ENCODE measurements around the gene RNU1-2.
"Not testable (repeated sequence)": the region's sequence is repeated elsewhere in the genome, so short reads cannot be mapped to it uniquely, and the experiment has no call there.

Gene RNU1-2

GRCh38 chr1:16911851-16912721, 16.3 kb downstream of the RNU1-2 start:
- DNase-seq (ENCODE audit: low read depth), result not testable (repeated sequence)

GRCh38 chr1:16912742-16913141, 17.0 kb downstream of the RNU1-2 start:
- DNase-seq (ENCODE audit: low read depth), result not testable (repeated sequence)

GRCh38 chr1:16913181-16913832, 17.5 kb downstream of the RNU1-2 start:
- DNase-seq (ENCODE audit: low read depth), result no peak

- peak; percentile 44 for DNase-seq (ENCODE audit: low read depth)
Observed at GRCh38 chr1:16913833-16914662, 18.3 kb downstream of the RNU1-2 start.

GRCh38 chr1:16914928-16915626, 19.3 kb downstream of the RNU1-2 start:
- DNase-seq (ENCODE audit: low read depth), result not testable (repeated sequence)

GRCh38 chr1:16915627-16915973, 19.8 kb downstream of the RNU1-2 start:
- no peak for DNase-seq (ENCODE audit: low read depth)

- DNase-seq (ENCODE audit: low read depth), result not testable (repeated sequence)
Observed at GRCh38 chr1:16916036-16916880, 20.5 kb downstream of the RNU1-2 start.

- DNase-seq (ENCODE audit: low read depth), result no peak
Observed at GRCh38 chr1:16918371-16918770, 22.6 kb downstream of the RNU1-2 start.

- not testable (repeated sequence) for DNase-seq (ENCODE audit: low read depth)
Observed at GRCh38 chr1:16918936-16919665, 23.3 kb downstream of the RNU1-2 start.

GRCh38 chr1:16920951-16921350, 25.2 kb downstream of the RNU1-2 start:
- no peak for DNase-seq (ENCODE audit: low read depth)

GRCh38 chr1:16921391-16922185, 25.8 kb downstream of the RNU1-2 start, which contains the start of gene CROCC:
TSS of gene CROCC (plus strand) at chr1:16921931. CDS start at chr1:16922019, 88 bp downstream.
- DNase-seq (ENCODE audit: low read depth), result no peak

GRCh38 chr1:16922466-16922865, 26.7 kb downstream of the RNU1-2 start:
- no peak for DNase-seq (ENCODE audit: low read depth)

GRCh38 chr1:16922885-16923431, 27.2 kb downstream of the RNU1-2 start:
- no peak for DNase-seq (ENCODE audit: low read depth)

- no peak for DNase-seq (ENCODE audit: low read depth)
Observed at GRCh38 chr1:16924216-16924918, 28.6 kb downstream of the RNU1-2 start.

GRCh38 chr1:16924919-16925477, 29.2 kb downstream of the RNU1-2 start:
- no peak for DNase-seq (ENCODE audit: low read depth)

- no peak for DNase-seq (ENCODE audit: low read depth)
Observed at GRCh38 chr1:16925635-16926490, 30.1 kb downstream of the RNU1-2 start.

- DNase-seq (ENCODE audit: low read depth), result no peak
Observed at GRCh38 chr1:16926491-16927073, 30.8 kb downstream of the RNU1-2 start.

All from GM04503 (cell line).